Measurements from ENCODE around the gene MAP3K8. TPM values are rescaled to one million over a fixed set of nuclear protein-coding genes. Genes with fewer than 3 reads are reported as not detected.

Gene MAP3K8
- total and polyA plus RNA-seq, 2 of the 8 experiments (the other 6 are each of a cell fraction or from before 2014, with no cell fraction given), result 5.6 to 6.0 TPM

DNA sequence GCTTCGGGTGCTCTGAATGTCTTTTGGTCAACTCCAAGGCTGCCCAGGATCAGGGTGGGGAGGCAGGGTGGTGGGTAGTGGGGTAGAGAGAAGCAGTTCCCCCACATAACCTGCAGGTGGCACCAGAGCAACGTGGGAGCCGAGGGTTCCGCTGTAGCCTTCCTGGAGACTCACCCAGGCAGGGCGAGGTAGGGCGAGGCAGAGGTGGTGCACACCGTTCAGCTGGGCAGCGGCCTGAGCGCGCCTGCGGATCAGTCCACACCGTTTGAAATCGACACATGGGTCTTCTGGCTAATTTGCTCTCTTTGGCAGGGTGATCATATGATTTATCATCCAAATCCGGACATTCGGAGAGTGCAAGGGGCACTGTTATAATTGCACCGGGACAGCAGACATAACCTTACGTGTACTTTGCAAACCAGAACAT lies 41.4 kb upstream of the MAP3K8 start:
- ChIA-PET POLR2A (ENCODE audit: partially characterized antibody) (interaction anchor here (0.6 to 1.8 kb wide), 2 partner anchors 161 to 615 kb away, joined by 3 to 4 read pairs; no protein-coding TSS in a partner anchor), CTCF (ENCODE audit: partially characterized antibody) (interaction anchor here (0.6 to 11.3 kb wide), 34 partner anchors 9 to 252 kb away, joined by 3 to 129 read pairs (median 4); no protein-coding TSS in a partner anchor)
- Histone ChIP-seq H2BK120ac (replicated peaks; ENCODE audit: low read depth, low read length) (no peak overlapping the region), H3K27ac (ENCODE audit: low read depth, low read length) (no peak overlapping the region), H2BK20ac (ENCODE audit: low read length) (no peak overlapping the region), H3K23me2 (ENCODE audit: low read depth, low read length) (no peaks in the 10 kb centered on the region; the same call in 1 of the 2 replicates), H2BK5ac (ENCODE audit: low read depth, low read length) (no peak overlapping the region), H2AK5ac (ENCODE audit: low read depth, low read length) (no peak overlapping the region), H3K23ac (ENCODE audit: insufficient read length) (no peak overlapping the region), H3K56ac (replicated peaks; ENCODE audit: insufficient read length, low read depth, low read length) (no peak overlapping the region), H3K4me1 (replicated peaks in 1 of 4; ENCODE audit: control insufficient read depth in 3 of 4, insufficient read depth in 4 of 4, low read length in 3 of 4) (peaks cover 0 to 2% (median 0%) of the 10 kb centered on the region in 4 experiments; a peak in 2 of 7 replicates), H3K9me3 (ENCODE audit: insufficient read depth in 2 of 2, low read depth in 1 of 2, low read length in 1 of 2) (no peaks in the 10 kb centered on the region), H3K79me1 (ENCODE audit: low read depth, low read length) (no peaks in the 10 kb centered on the region), H3K9ac (replicated peaks in 1 of 4; ENCODE audit: extremely low read depth in 1 of 4, low read depth in 3 of 4, low read length in 3 of 4) (no peak overlapping the region), H3K4ac (replicated peaks; ENCODE audit: insufficient read length, low read depth, low read length) (no peak overlapping the region), H3K18ac (ENCODE audit: extremely low read depth, low read length) (no peak overlapping the region), H3K27me3 (replicated peaks in 1 of 4; ENCODE audit: control insufficient read depth in 3 of 4, extremely low read depth in 1 of 4, insufficient read depth in 3 of 4, low read length in 3 of 4) (no peaks in the 10 kb centered on the region), H3K4me2 (ENCODE audit: insufficient read depth in 1 of 2, low read depth in 2 of 2, low read length in 2 of 2) (peak overlapping the region in 1 of 2 experiments; percentile 50; a peak in 1 of 4 replicates), H4K5ac (ENCODE audit: insufficient read length, low read depth, low read length) (no peak overlapping the region), H3K4me3 (ENCODE audit: extremely low read depth in 1 of 4, insufficient read depth in 2 of 4, low read depth in 3 of 4, low read length in 4 of 4) (no peak overlapping the region), H3K36me3 (ENCODE audit: control insufficient read depth in 2 of 4, insufficient read depth in 4 of 4, low read length in 3 of 4) (no peaks in the 10 kb centered on the region), H2BK15ac (ENCODE audit: low read length) (peak overlapping the region; percentile 90; the same call in 1 of the 2 replicates), H2BK12ac (ENCODE audit: low read depth, low read length) (no peak overlapping the region), H2AFZ (ENCODE audit: low read length) (peak overlapping the region; percentile 56; the same call in 1 of the 2 replicates), H3K14ac (ENCODE audit: insufficient read length) (no peak overlapping the region), H4K91ac (replicated peaks; ENCODE audit: insufficient read length, low read length) (no peak overlapping the region), H4K8ac (ENCODE audit: extremely low read depth, insufficient read depth, low read length) (no peak overlapping the region), H3K79me2 (ENCODE audit: control insufficient read depth in 1 of 2, insufficient read depth in 2 of 2, low read length in 2 of 2) (no peaks in the 10 kb centered on the region), H4K20me1 (replicated peaks in 1 of 2; ENCODE audit: control insufficient read depth in 1 of 2, insufficient read depth in 2 of 2, low read length in 2 of 2) (no peaks in the 10 kb centered on the region)
- DNase-seq (ENCODE audit: low read depth in 1 of 2, low spot score in 2 of 2), result peak; percentile 47 to 93
- FAIRE-seq, result peak; percentile 42
- WGBS, 2 experiments (ENCODE audit: extremely low coverage in 1 of 2, insufficient coverage in 1 of 2, insufficient read length in 1 of 2, insufficient replicate concordance in 2 of 2, low coverage in 1 of 2, low lambda C conversion rate in 2 of 2, missing lambda C conversion rate in 1 of 2), result 36% methylated on average over 17 of the region's 17 CpGs; no CpG with 5 or more reads in 1 of the 2 experiments
- TF ChIP-seq JUND (IDR thresholded peaks at IDR 0.05; ENCODE audit: low read length), result no peak
- TF ChIP-seq RFX5 (IDR thresholded peaks at IDR 0.05; ENCODE audit: borderline replicate concordance, low read depth, low read length), result no peak
- TF ChIP-seq POLR2A (IDR thresholded peaks at IDR 0.05; ENCODE audit: control extremely low read depth in 1 of 2, low read depth in 2 of 2, low read length in 2 of 2), result no peak
- no peak for TF ChIP-seq ZNF274 (IDR thresholded peaks at IDR 0.05; ENCODE audit: borderline replicate concordance, extremely low read depth, low read length)
- TF ChIP-seq TAF1 (IDR thresholded peaks at IDR 0.05; ENCODE audit: low read depth, low read length), result no peak
- TF ChIP-seq RXRA (IDR thresholded peaks at IDR 0.05; ENCODE audit: insufficient read depth, low read depth, low read length), result no peak
- TF ChIP-seq, protein P1, sequence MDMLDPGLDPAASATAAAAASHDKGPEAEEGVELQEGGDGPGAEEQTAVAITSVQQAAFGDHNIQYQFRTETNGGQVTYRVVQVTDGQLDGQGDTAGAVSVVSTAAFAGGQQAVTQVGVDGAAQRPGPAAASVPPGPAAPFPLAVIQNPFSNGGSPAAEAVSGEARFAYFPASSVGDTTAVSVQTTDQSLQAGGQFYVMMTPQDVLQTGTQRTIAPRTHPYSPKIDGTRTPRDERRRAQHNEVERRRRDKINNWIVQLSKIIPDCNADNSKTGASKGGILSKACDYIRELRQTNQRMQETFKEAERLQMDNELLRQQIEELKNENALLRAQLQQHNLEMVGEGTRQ (IDR thresholded peaks at IDR 0.05; ENCODE audit: low read length), result no peak
- TF ChIP-seq RAD21 (IDR thresholded peaks at IDR 0.05 in 1 of 2, conservative IDR thresholded peaks at IDR 0.05 in 1 of 2; ENCODE audit: low read depth in 2 of 2, low read length in 2 of 2), result peak; percentile 97 to 98
- TF ChIP-seq, protein P2, sequence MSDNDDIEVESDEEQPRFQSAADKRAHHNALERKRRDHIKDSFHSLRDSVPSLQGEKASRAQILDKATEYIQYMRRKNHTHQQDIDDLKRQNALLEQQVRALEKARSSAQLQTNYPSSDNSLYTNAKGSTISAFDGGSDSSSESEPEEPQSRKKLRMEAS (IDR thresholded peaks at IDR 0.05), result no peak
- no peak for TF ChIP-seq YY1 (IDR thresholded peaks at IDR 0.05; ENCODE audit: low read depth, low read length)
- no peak for TF ChIP-seq KDM4A (IDR thresholded peaks at IDR 0.05; ENCODE audit: low read depth, low read length, severe bottlenecking)

All from H1 (cell line).